NCI-H748 (cell line): ENCODE results near the gene TNRC18.
"Not testable (repeated sequence)": the region's sequence is repeated elsewhere in the genome, so short reads cannot be mapped to it uniquely, and the experiment has no call there.

Experiments used
- DNase-seq: peaks from one replicate; lab custom pipeline; 2025; ENCODE audit not compliant: unreplicated experiment; lab: John Stamatoyannopoulos, UW

Gene TNRC18

DNA sequence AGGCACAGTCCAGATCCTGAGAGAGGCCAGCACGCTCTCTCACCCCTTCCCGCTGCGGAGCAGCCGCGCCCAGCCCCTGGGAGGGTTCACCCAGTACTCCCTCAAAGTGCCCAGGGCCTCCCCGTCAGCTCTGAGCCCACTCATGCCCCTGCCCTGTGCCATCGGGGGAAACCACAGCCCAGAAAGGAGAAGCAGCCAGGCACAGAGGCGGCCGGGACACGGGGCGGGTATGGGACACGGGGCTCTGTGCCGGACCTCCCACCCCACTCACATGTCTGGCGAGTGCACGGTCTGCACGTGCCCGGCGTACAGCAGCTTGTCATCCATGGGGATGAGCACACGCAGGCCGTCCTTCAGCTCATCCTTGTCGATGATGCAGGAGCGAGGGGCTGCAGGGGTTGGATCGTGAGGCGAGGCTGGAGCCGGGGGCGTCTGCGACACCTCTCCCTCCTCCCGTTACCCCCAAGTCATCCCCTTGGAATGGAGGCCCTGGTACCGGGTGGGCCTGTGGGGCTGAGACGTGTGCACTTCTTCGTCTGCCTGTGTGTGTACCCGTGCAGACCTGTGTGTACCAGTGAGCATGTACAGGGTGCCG, 102.7 kb downstream of the TNRC18 start:
- no peak for DNase-seq

DNA sequence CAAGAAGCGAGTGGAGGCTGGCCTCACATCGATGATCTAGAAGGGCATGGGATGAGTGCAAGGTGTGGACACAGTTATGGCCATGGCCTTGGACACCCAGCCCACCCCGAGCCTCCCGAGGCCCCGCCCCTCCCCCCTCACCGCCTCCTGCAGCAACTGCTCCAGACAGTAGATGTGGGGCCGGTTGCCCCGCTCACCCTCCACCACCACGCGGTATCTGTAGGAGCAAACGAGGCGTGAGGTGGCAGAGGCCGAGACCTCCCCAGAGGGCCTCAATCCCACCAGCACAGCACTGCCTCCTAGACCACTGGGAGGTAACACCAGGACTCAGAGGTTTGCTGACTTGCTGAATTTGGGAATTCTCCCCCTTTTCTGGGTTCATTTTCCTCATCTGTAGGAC, 103.2 kb downstream of the TNRC18 start:
- DNase-seq: no peak

DNA sequence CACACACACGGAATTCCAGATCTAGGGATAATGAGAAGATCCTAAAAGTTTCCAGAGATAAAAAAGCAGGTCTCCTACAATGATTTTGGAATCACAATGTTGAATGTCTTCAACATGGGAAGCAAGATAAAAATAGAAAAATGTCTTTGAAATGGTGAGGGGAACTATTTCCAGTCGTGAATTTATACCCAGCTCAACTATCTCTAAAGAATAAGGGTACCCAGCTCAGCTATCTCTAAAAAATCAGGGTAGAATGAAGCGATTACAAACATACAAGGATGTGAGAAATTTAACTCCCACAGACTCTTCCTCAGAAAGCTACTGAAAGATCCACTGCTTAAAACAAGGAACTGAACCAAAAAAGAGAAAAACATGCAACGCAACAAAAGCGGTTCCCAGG, 105.0 kb downstream of the TNRC18 start:
- DNase-seq: not testable (repeated sequence)

DNA sequence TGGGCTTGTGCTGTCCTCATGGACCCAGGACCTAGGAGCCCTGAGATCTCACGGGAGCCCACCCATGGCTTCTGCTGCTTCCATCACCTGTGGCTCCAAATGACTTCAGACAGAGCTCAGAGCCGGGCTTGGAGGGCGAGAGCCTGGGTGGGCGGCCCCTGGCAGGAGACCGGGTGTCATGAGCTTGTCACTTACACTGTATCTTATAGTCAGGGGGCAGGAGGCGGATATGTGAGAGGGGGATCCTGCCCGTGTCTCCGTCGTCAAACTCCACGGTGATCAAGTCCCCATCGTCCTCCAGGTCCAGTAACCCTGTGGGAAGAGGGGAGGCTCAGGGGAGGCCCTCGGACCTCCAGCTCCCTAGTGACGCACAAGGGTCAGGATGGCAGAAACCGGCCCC, 107.9 kb downstream of the TNRC18 start:
- DNase-seq: no peak

DNA sequence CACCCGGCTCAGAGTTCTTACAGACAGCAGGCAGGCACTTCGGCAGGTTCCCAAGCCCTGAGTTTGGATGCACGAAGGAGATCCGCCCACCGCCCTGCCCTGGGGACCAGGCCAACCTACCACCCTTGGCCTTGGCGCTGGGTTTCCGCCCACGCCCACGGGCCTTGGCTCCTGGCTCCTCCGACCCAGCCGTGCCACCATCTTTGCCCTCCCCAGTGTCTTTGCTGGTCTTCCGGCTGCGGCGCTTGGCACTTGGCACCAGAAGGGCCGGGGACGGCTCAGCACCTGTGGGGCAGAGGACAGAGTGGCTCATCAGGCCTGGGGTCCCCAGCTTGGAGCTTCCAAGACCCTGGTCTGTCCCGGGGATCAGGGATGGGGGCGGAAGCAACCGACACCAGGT, 108.8 kb downstream of the TNRC18 start:
- DNase-seq: no peak

- DNase-seq: not testable (repeated sequence)
These were observed 110.4 kb downstream of the TNRC18 start for GRCh38 chr7:5313076-5313885.

GRCh38 chr7:5312276-5313070, 111.2 kb downstream of the TNRC18 start:
- not testable (repeated sequence) for DNase-seq

GRCh38 chr7:5310822-5311405, 112.7 kb downstream of the TNRC18 start:
- no peak for DNase-seq

- no peak for DNase-seq
These were observed 114.5 kb downstream of the TNRC18 start for GRCh38 chr7:5309146-5309545.

- not testable (repeated sequence) for DNase-seq
These were observed 116.2 kb downstream of the TNRC18 start for GRCh38 chr7:5307221-5308142.

DNA sequence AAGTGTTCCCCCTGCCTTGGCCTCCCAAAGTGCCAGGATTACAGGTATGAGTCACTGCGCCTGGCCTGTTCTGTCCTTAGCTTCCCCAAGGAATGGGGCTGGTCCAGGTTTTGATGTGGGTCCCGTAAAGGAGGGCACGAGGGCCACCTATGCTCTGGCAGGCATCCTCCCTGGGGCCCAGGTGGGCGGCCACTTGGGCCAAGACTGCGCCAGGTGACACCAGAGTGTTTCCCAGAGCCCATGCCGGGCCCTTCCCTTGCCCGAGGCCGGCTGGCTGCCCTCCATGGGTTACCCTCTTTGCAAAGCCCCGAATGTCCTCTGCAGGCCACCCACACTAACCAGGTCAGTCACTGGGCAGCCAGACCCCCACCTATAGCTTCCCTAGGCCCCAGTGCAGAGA, 118.6 kb downstream of the TNRC18 start:
- DNase-seq: not testable (repeated sequence)

GRCh38 chr7:5303591-5304505, 119.8 kb downstream of the TNRC18 start:
- no peak for DNase-seq

GRCh38 chr7:5303061-5303460, 120.6 kb downstream of the TNRC18 start:
- DNase-seq: no peak

DNA sequence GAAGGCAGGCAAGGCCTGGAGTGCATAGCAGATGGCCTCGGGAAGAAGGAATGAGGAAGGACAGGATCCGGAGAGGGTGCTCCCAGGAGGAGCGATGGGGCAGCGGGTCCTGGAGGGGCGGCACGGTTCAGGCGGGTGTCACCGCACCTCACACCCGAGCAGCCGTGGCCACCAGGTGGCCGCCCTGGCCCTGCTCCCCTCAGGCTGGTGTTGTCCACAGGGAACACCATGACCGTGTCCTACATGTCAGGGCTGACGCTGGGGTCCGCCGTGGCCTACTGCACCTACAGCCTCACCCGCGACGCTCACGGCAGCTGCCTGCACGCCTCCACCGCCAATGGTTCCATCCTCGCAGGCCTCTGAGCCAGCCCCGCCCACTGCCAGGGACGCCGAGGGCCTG, 121.1 kb downstream of the TNRC18 start:
- no peak for DNase-seq

DNA sequence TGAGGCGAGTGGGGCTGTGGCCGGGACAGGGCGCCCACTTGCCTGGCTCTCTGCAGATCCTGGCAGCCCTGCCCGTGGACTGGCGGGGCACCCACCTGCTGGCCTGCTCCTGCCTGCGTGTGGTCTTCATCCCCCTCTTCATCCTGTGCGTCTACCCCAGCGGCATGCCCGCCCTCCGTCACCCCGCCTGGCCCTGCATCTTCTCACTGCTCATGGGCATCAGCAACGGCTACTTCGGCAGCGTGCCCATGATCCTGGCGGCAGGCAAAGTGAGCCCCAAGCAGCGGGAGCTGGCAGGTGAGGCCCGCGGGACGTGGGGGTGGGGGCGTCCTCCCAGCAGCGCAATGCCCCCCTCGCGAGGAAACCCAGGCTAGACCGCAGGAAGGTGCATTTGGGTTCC, 123.3 kb downstream of the TNRC18 start:
- DNase-seq: no peak

GRCh38 chr7:5296611-5297226, 126.9 kb downstream of the TNRC18 start:
- no peak for DNase-seq

GRCh38 chr7:5296015-5296610, 127.5 kb downstream of the TNRC18 start:
- DNase-seq: no peak
